Renal pelvis (tissue), 4 donors: ENCODE data around the gene ST6GALNAC3. TPM values are rescaled to one million over a fixed set of nuclear protein-coding genes. Genes with fewer than 3 reads are reported as not detected.

ENCODE experiments used
- DNase-seq: peaks from one replicate; pipeline ENCODE4 v3.0.0-alpha.2; 2013
- polyA plus RNA-seq, 3 donors: library from polyadenylated mRNA; unstranded; fragments of 120-200 nt; gene quantifications; one replicate each; pipeline ENCODE4 v1.2.1, GENCODE V29; 2013; ENCODE audit not compliant: insufficient read length in 3 of 3

The ST6GALNAC3 gene
- polyA plus RNA-seq, 3 donors, result 81.7 to 82.8 (median 81.9) TPM

- DNase-seq, result no peak
These were observed 352.1 kb downstream of the ST6GALNAC3 start for GRCh38 chr1:76426606-76427005.

GRCh38 chr1:76428028-76428427 lies 353.5 kb downstream of the ST6GALNAC3 start:
- no peak for DNase-seq

GRCh38 chr1:76430531-76430930 lies 356.0 kb downstream of the ST6GALNAC3 start:
- DNase-seq, result no peak

- no peak for DNase-seq
These were observed 359.0 kb downstream of the ST6GALNAC3 start for GRCh38 chr1:76433526-76433925.

- no peak for DNase-seq
These were observed 368.7 kb downstream of the ST6GALNAC3 start for GRCh38 chr1:76443217-76443616.

- peak; percentile 64 for DNase-seq
These were observed 370.2 kb downstream of the ST6GALNAC3 start for GRCh38 chr1:76444773-76445172.

DNA sequence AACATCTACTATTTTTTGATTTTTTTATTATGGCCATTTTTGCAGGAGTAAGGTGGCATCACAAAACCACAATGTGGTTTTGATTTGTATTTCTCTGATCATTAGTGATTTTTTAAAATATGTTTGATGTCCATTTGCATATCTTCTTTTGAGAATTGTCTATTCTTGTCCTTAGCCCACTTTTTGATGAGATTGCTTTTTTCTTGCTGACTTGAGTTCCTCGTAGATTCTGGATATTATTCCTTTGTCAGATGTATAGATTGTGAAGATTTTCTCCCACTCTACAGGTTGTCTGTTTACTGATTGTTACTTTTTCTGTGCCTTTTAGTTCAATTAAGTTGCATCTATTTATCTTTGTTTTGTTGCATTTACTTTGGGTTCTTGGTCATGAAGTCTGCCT lies 375.7 kb downstream of the ST6GALNAC3 start:
- no peak for DNase-seq

- DNase-seq, result no peak
These were observed 388.7 kb downstream of the ST6GALNAC3 start for GRCh38 chr1:76463278-76463677.

DNA sequence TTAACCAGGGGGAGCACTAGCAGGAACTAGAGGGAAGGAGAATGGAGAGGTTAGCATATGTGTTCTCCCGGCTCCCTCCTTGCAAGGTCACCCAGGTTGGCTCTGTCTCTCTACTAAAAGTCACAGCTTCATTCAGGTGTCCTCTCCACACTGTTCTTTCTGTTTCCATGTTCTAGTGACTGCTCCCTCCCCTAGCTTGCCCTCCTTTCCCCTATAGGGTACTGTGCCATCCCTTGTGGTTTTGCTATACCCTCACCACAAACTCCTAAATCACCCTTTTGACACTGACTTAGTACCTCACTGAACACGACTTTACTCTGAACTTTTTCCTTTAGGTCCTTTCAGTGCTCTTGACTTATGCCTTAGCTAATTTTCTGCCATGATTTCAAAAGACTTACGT lies 389.3 kb downstream of the ST6GALNAC3 start:
- DNase-seq, result no peak

DNA sequence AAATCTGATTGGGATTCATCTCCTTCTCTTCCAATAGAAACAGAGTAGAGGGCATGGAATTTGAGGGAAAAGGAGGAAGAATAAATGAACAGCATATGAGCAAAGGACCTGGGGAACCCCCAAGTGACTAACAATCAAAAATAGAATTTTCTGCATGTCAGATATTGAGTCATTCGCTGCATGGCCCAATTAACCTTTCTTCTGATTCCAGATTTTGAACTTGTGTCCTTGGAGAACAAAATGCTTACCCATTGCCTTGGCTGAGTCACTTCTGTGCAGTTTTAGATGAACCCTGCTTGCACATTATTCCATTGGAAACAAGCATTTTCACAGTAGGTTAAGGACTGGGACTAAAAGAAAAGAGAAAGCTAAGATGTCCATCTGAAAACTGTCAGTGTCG lies 390.5 kb downstream of the ST6GALNAC3 start:
- no peak for DNase-seq

DNA sequence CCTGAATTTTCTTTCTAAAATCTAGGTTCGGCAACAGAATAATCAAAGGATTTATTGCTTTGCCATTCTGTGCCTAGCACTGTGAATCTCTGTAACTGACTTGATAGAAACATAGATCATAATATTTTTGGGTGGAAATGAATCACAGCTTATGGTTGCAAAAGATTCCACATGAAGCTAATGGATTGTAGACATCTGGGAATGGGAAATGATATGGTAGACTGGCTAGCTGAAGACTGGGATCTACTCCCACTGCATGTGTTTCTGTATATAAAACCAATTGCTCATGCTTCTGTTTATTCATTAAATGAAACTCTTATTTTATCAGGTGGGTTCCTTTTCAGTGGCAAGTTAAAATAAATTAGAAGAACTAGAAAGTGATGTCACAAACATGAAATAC lies 395.6 kb downstream of the ST6GALNAC3 start:
- no peak for DNase-seq

GRCh38 chr1:76471536-76471935 lies 397.0 kb downstream of the ST6GALNAC3 start:
- no peak for DNase-seq

DNA sequence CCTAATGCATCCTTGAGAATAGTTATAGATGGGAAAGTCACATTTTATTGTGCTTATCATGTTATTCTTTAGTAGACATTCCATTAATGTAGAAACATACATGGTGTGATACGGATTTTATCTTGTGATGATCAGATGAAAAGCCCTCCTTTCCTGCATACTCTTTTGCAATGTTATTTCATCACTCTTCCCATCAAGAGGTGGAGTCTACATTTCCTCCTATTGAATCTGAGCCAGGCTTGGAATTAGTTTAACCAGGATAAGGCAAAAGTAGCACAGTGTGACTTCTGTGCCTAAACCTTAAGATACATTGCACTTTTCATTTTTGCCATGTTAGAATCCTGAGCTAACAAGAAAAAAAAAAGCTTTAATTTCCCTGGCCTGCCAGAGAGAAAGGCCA lies 399.0 kb downstream of the ST6GALNAC3 start:
- DNase-seq, result no peak

- DNase-seq, result no peak
These were observed 400.4 kb downstream of the ST6GALNAC3 start for GRCh38 chr1:76474922-76475321.

DNA sequence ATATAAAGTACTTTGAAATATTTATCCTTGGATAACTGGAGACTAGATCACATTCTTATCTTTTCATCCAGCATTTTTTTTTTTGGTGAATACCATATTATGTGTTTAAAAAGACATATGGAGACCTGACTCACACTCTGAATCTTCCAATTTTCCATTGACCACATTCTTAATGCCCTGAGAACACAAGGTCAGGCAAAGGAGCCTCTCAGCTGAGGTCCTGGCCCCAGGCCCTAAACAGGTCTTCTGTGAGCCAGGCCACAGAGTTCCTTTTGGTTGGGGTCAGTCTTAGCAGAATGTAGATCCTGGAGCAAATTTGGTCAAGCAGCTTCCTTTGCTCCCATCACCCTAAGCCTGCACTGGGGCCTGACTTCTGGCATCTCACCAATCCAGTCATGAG lies 402.6 kb downstream of the ST6GALNAC3 start:
- DNase-seq, result no peak

- DNase-seq, result no peak
These were observed 406.3 kb downstream of the ST6GALNAC3 start for GRCh38 chr1:76480827-76481226.

GRCh38 chr1:76481672-76482071 lies 407.1 kb downstream of the ST6GALNAC3 start:
- DNase-seq, result no peak

GRCh38 chr1:76482272-76482671 lies 407.7 kb downstream of the ST6GALNAC3 start:
- DNase-seq, result no peak

GRCh38 chr1:76491737-76492136 lies 417.2 kb downstream of the ST6GALNAC3 start:
- DNase-seq, result no peak

DNA sequence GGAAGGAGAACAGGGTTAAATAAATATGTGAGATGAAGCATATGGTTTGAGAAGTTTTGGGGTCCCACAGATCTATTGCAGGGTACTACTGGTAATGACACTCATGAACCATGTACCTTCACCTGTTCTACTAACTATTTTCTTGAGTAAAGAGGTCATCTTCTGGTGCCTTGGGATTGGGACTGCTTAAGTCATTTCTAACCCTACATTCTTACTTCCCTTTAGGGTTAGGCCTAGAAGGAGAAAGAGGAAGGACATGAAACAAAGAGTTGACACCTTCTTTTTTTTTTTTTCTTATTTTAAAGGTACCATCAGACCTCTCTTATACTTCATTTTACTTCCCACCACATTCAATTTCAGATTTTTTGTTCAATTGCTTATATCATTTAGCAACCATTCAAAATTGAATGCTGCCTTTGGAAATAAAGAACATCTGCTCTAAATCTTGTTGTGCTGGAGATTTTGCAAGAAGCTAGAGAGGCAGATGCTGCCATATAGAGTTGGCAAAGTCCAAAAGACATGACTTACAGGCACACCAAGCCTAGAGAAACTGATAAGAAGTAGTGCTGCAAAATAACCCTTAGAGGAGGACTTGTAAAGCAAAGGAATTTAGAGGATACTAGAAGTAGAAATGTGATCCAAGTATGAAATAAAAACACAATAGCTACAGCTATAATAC lies 418.3 kb downstream of the ST6GALNAC3 start:
- DNase-seq, result no peak

DNA sequence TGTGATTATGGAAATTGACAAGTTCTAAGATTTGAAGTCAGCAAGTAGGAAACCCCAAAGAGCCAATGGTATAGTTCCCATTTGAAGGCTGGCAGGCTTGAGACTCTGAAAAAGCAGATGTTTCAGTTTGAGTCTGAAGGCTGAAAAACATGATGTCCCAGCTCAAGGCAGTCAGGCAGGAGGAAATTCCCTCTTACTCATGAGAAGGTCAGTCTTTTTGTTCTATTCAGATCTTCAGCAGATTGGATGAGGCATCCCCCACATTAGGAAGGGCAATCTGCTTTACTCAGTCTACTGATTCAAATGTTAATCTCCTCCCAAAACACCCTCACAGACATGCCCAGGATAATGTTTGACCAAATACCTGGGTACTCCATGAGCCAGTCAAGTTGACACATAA lies 420.3 kb downstream of the ST6GALNAC3 start:
- DNase-seq, result no peak

GRCh38 chr1:76496871-76497270 lies 422.3 kb downstream of the ST6GALNAC3 start:
- DNase-seq, result no peak

DNA sequence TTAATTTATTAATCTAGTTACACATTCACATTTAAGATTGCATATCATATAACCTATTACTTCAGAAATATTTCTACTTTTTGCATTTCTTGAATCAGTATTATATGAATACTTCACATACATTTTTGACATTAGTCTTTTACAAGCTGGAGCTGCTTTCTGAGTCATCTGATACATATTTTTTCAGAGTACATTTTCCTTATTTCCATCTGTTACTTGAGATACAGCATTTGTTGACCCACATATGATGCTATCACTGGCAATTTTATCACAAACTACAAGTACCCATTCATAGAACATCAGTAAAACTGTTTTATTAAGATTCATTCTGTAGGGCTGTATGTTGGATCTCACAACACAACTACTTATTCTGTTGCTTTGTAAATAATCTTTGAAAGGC lies 425.6 kb downstream of the ST6GALNAC3 start:
- no peak for DNase-seq

DNA sequence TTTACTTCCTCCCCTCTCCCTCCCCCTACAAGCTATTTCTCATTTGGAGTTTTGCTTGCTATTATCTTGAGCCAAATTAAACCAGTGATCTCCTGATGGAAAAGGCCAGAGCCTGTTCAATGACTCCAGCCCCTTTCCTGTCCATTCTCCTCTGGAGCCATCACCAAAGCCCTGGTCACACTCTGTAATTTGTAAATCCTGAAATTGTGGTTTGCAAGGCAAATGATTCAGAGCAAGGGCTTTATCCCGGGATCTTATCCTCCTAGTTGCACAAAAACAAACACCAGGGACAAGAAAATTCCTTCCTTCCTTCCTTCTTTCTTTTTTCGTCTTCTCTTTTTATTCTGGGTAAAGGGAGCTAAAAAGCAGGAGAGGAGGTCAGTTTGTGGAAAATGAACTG lies 426.6 kb downstream of the ST6GALNAC3 start:
- DNase-seq, result no peak
